Raji (cell line): ENCODE measurements around the gene FBXL7.

Experiments
- POLR2A ChIP-seq: IDR thresholded peaks from 2 replicates; pipeline ENCODE4 v1.6.1; 2011; ENCODE audit warnings: low read depth, low read length, control low read depth; ENCODE audit not compliant: insufficient read depth

The FBXL7 gene

DNA sequence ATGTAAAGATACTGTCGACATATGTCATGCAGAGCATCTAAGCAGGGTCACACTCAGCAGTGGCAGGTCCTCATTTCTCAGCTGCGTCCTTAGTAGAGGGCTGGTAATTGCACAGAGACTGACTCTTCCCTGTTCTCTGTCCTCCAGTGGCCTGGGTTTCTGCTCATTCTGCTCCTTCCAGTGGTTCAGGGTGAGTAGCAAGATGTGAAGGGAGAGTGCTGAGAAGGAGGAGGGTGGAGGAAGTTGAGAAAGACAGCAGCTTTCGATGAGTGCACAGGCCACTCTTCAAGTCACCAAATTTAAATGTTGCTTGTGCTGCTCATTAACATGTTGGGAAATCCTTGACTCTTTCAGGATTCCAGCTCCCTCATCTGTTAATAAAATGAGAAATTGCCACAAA lies 203.9 kb downstream of the FBXL7 start:
- no peak for TF ChIP-seq POLR2A

- TF ChIP-seq POLR2A: no peak
Observed at GRCh38 chr5:15704397-15704947, 204.5 kb downstream of the FBXL7 start.

GRCh38 chr5:15707631-15708030 lies 207.7 kb downstream of the FBXL7 start:
- TF ChIP-seq POLR2A: no peak

DNA sequence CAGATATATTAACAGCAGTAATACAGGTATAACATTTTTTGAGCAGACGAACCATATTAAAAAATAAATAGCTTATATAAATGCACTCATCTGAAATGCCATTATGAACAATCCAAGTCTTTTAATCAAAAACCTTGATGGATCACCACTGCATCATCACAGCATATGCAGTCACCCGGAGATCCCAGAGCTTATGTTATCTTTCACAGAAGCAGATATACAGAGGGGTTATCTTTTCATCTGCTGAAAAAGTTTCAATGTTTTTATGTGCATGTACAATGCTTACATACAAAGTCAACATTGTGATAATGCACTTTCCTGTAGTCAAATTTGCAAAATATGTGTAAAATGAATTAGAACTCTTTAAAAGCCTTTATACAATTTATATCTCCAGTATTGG lies 211.9 kb downstream of the FBXL7 start:
- TF ChIP-seq POLR2A: no peak

GRCh38 chr5:15715535-15715934 lies 215.6 kb downstream of the FBXL7 start:
- no peak for TF ChIP-seq POLR2A

- no peak for TF ChIP-seq POLR2A
Observed at GRCh38 chr5:15715967-15716366, 216.0 kb downstream of the FBXL7 start.

DNA sequence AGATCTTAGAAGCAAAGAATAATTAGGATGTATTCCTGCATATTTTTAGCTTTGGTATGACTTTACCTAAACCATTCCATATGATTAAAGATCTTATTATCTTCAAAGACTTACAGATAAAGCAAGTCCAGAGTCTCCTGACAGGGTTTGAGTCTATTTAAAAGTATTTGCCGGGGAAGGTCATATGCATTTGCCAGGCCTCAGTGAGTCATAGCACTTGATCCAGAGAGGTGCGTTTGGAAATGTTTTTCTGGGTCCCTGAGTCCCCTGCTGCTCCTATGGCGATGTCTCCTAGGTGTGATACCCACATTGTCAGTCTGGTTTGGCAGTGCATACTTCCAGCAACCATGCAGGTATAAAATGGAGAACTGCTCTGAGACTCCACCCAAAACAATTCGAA lies 217.0 kb downstream of the FBXL7 start:
- no peak for TF ChIP-seq POLR2A

GRCh38 chr5:15718421-15719179 lies 218.6 kb downstream of the FBXL7 start:
- TF ChIP-seq POLR2A: no peak

GRCh38 chr5:15719784-15720183 lies 219.8 kb downstream of the FBXL7 start:
- TF ChIP-seq POLR2A: no peak

DNA sequence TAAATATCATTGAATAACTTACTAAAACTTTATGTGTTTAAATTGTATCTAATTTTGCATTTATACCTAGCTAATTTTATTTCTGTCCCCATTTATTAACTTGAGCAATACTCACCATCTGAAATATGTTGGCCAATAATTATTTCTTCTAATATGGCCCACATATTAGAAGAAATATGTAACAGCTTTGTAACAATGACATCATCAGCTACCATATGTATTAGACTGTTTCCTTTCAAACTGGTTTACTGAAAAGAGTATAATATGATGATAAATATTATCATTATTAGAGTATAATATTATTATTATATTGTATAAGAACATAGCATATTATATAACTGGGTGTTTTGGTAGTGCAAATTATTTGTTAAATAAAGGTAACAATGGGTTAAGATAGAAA lies 220.5 kb downstream of the FBXL7 start:
- no peak for TF ChIP-seq POLR2A

DNA sequence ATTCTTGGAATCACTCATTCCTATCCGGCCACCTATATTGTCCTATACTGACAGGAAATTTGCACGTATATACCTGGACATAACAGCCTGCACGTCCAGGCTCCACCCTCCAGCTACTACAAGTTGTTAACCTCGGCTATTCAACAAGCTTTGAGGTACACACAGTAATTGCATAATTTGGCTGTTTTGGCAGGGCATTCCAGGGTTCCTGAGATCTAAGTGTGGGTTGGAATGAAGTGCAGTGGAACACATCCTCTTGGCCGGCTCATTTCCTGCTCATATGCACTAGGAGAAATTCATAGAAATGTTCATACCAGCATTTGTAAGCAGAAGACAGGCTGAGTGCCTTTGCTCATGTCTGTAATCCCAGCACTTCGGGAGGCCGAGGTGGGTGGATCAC lies 222.3 kb downstream of the FBXL7 start:
- TF ChIP-seq POLR2A: no peak

DNA sequence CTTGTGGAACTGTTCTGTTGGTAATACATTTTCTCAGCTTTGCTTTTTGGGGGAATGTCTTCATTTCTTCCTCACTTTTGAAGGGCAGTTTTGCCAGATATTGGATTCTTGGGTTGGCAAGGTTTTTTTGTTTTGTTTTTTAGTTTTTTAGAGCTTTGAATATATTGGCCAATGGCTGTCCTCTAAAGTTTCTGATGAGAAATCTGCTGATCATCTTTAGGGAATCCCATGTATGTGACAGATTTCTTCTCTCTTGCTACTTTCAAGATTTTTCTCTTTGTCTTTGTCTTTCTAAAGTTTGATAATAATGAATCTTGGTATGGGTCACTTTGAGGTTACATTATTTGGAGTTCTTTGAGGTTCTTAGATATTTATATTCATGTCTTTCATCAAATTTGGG lies 227.4 kb downstream of the FBXL7 start:
- no peak for TF ChIP-seq POLR2A

DNA sequence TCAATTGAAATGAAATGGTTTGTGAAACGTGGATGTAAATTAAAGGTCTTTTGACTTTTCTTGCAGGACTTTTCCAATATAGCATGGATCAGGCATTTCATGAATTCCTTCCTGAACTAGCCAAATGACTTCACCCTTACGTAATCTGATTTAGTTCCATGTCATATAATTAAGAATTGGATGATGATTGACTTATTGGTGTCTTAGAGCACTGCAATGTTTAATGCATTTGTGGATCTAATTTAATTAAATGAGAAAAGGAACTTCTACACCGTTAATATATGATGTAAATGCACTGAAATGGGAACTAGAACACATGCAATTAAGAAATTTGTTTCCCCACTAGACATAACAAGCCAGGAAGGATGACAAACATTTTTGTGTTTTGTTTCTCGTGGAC lies 228.8 kb downstream of the FBXL7 start:
- no peak for TF ChIP-seq POLR2A

- TF ChIP-seq POLR2A: no peak
Observed at GRCh38 chr5:15731699-15732098, 231.7 kb downstream of the FBXL7 start.

GRCh38 chr5:15734058-15734457 lies 234.1 kb downstream of the FBXL7 start:
- TF ChIP-seq POLR2A: no peak

GRCh38 chr5:15737036-15737821 lies 237.2 kb downstream of the FBXL7 start:
- no peak for TF ChIP-seq POLR2A

GRCh38 chr5:15737871-15738664 lies 238.1 kb downstream of the FBXL7 start:
- no peak for TF ChIP-seq POLR2A
